Activated naive CD8-positive, alpha-beta T cell (primary cell): ENCODE results near the gene SRGN.

ENCODE experiments used
- H3K27ac Mint-ChIP-seq: one replicate; pipeline ENCODE4 v1.8.0; 2021; ENCODE audit warnings: mixed read lengths
- H3K27me3 Mint-ChIP-seq: one replicate; pipeline ENCODE4 v1.8.0; 2021; ENCODE audit warnings: mixed read lengths
- H3K36me3 Mint-ChIP-seq: one replicate; pipeline ENCODE4 v1.8.0; 2021; ENCODE audit warnings: mixed read lengths
- H3K4me1 Mint-ChIP-seq: one replicate; pipeline ENCODE4 v1.8.0; 2021; ENCODE audit warnings: low read depth, mixed read lengths
- H3K4me3 Mint-ChIP-seq: one replicate; pipeline ENCODE4 v1.8.0; 2021; ENCODE audit warnings: mild to moderate bottlenecking, mixed read lengths
- H3K9me3 Mint-ChIP-seq: one replicate; pipeline ENCODE4 v1.8.0; 2021; ENCODE audit warnings: low read depth, mixed read lengths

Gene SRGN

DNA sequence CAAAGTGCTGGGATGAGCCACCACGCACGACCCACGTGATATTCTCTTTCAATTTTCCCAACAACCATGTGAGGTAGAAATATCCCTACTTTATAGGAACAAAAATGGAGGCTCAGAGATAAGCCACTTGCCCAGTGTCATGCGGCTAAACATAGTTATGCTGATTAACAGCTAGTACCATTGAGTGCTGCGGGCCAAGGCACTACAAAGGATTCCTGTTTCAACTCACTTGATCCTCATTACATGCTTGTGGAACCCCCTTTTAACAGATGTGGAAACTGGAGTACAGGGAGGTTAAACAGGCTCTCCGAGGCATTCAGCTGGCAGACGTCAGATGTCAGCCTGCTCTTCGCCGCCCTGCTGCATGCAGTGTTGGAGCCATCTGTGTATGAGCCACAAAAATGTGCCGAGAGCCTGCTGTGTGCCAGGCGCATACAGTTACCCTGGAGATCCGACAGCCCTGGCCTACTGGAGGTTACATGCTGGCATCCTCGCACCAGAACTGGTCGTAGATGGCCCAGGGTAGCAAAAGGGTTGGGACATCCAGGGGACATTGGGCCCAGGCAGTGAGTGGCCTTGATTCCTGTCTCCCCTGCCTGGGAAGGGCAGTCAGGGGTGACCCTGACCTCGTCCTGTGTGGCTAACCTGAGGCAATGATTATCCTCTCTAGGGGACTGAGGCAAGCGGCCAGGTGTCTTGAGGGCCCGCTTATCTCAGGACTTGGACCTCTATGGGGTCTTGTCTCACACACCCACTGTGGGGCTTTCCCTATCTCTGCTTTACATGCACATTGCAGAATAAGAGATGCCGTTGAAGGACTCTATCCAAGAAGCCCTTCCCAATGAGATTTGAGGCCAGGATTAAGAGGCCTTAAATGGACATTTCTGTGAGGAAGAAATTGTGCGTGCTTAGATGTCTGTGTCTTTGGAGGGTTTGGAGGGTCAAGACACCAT, 18.5 kb upstream of the SRGN start:
- H3K36me3 Mint-ChIP-seq, result peaks cover 2% of the 10 kb centered on the region

DNA sequence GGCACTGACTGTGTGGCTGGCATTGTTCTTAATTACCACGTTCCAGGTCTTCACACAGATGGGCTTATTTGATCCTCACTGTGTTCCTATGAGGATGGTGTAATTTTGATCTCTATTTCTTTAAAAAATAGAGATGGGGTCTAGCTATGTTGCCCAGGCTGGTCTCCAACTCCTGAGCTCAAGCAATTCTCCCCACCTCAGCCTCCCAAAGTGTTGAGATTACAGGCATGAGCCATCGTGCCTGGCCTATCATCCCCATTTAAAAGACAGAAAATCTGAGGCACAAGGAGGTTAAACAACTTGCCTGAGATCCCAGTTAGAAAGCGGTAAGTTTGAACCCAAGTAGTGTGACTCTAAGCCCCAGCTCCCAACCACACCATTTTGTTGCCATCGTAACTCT, 17.0 kb upstream of the SRGN start:
- no peaks in the 10 kb centered on the region for H3K27me3 Mint-ChIP-seq
- no peak overlapping the region for H3K4me3 Mint-ChIP-seq
- H3K4me1 Mint-ChIP-seq, result peaks cover 10% of the 10 kb centered on the region
- H3K27ac Mint-ChIP-seq, result no peak overlapping the region
- H3K36me3 Mint-ChIP-seq, result peaks cover 2% of the 10 kb centered on the region
- no peaks in the 10 kb centered on the region for H3K9me3 Mint-ChIP-seq

More for the DNA sequence above, 18.5 kb upstream of the SRGN start:
- Mint-ChIP-seq H3K27ac (no peak overlapping the region), H3K4me1 (peaks cover 22% of the 10 kb centered on the region), H3K4me3 (no peak overlapping the region), H3K9me3 (no peaks in the 10 kb centered on the region), H3K27me3 (no peaks in the 10 kb centered on the region)

DNA sequence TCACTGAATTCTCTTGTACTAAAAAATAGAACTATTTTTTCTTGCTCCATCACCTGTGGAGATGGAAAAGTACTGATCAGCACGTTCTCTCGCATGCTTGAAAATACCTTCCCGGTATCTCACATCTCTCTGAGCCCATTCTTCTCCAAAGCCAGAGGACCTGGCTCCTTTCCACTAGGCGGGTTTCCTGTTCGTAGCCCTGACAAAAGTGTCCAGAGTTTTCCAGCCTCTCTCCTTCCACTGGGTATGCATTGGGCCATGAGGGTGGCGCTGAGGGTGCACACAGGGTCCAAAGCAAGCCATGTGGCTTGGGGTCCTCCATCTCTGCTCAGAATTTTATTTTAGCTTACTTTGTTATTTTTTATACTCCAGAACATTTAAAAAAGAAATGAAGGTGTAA, 16.3 kb upstream of the SRGN start:
- H3K4me1 Mint-ChIP-seq, result peaks cover 5% of the 10 kb centered on the region
- no peak overlapping the region for H3K4me3 Mint-ChIP-seq
- H3K36me3 Mint-ChIP-seq, result no peaks in the 10 kb centered on the region
- H3K9me3 Mint-ChIP-seq, result no peaks in the 10 kb centered on the region
- H3K27ac Mint-ChIP-seq, result no peak overlapping the region
- no peaks in the 10 kb centered on the region for H3K27me3 Mint-ChIP-seq

DNA sequence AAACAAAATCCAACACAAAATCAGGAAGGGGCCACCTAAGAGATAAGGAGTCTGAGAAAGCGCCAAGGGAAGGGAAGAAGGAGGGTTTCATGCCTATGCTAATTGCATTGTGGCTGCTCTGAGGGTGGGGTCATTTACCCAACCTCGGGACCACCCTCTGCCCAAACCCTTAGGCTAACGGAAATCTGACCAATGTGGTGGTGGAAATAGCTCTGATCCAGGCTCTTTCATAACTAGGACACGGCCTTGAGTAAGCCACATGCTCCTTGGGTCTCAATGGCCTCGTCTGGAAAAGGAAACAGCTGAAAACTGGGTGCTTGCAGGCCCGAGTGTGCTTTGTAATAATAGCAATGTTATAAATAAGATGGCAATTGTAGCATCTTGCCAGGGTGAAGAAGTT, 14.9 kb upstream of the SRGN start:
- H3K4me3 Mint-ChIP-seq, result no peak overlapping the region
- no peaks in the 10 kb centered on the region for H3K9me3 Mint-ChIP-seq
- H3K27me3 Mint-ChIP-seq, result no peaks in the 10 kb centered on the region
- no peak overlapping the region for H3K27ac Mint-ChIP-seq
- H3K4me1 Mint-ChIP-seq, result peaks cover 5% of the 10 kb centered on the region
- no peaks in the 10 kb centered on the region for H3K36me3 Mint-ChIP-seq

DNA sequence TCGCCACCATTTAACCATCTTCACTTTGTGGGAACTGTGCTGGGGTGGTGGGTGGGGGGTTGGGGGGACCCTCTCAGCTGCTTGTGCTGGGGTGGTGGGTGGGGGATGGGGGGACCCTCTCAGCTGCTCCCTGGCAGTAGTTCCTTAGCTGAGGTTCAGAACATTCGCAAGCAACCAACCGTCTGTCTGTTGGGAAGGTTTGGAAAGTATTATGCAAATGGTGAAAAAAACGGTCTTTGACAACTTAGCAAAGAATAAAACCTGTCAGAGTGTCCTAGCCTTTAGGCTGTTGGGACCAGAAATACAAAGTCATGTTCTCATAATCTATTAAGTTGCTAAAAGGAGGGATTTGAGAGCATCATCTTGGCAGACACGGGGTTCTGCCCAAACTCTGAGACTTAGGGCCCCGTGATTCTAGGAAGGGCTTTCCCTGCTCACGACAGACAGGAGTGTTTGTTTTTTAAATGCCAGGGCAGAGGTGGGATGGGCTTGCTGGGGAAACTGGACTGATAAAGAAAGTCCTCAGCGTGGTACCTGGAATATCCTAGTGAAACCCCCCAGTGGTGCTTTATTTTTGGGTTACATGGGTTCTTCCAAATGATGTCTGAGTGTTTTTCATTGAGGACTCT, 14.1 kb upstream of the SRGN start:
- Mint-ChIP-seq H3K9me3 (no peaks in the 10 kb centered on the region), H3K4me1 (peaks cover 5% of the 10 kb centered on the region), H3K27ac (no peak overlapping the region), H3K4me3 (no peak overlapping the region), H3K36me3 (no peaks in the 10 kb centered on the region), H3K27me3 (no peaks in the 10 kb centered on the region)

DNA sequence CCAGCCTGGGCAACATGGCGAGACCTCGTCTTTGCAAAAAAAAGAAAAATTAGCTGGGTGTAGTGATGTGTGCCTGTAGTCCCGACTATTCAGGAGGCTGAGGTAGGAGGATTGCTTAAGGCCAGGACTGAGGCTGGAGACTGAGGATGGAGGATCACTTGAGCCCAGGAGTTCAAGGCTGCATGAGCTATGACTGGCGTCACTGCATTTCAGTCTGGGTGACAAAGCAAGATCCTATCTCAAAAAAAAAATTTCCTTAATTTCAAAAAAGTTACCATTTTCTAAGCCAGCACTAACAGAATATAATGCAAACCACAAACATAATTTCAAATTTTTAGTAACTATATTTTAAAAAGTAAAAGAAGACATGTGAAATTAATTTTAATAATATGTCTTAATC, 13.4 kb upstream of the SRGN start:
- Mint-ChIP-seq H3K27me3 (no peaks in the 10 kb centered on the region), H3K9me3 (no peaks in the 10 kb centered on the region), H3K4me1 (peaks cover 5% of the 10 kb centered on the region), H3K4me3 (no peak overlapping the region), H3K36me3 (no peaks in the 10 kb centered on the region), H3K27ac (no peak overlapping the region)

DNA sequence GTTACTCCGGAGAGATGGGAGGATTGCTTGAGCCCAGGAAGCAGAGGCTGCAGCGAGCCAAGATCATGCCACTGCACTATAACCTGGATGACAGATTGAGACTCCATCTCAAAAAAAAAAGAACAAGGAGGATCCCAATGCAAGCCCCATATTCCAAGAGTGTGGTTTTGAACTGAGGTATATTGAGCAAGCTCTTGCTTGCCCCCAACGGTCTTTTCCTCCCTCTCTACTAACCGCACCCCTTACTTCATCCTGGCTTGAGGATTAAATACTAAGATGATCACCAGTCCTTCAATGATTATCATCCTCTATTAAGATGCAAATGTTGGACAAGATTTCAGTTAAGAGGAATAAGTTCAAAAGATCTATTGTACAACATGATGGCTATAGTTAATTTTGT, 12.5 kb upstream of the SRGN start:
- no peak overlapping the region for H3K27ac Mint-ChIP-seq
- no peaks in the 10 kb centered on the region for H3K36me3 Mint-ChIP-seq
- H3K9me3 Mint-ChIP-seq, result no peaks in the 10 kb centered on the region
- no peak overlapping the region for H3K4me3 Mint-ChIP-seq
- no peaks in the 10 kb centered on the region for H3K27me3 Mint-ChIP-seq
- peaks cover 5% of the 10 kb centered on the region for H3K4me1 Mint-ChIP-seq

DNA sequence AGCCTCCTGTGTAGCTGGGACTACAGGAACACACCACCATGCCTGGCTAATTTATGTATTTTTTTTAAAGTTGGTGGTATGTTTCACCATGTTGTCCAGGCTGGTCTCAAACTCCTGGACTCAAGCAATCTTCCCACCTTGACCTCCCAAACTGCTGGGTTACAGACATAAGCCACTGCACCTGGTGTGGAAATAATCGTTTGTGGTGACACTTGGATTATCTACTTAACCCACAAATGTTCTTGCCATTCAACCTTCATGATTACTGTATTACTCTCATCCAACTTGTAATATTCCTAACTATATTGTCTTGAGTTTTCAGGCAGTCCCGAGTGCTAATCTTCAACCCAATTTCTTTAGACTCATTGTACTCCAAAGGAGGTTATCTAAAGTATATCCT, 9.6 kb upstream of the SRGN start:
- no peak overlapping the region for H3K27ac Mint-ChIP-seq
- no peaks in the 10 kb centered on the region for H3K36me3 Mint-ChIP-seq
- no peak overlapping the region for H3K4me3 Mint-ChIP-seq
- peaks cover 1% of the 10 kb centered on the region for H3K4me1 Mint-ChIP-seq
- H3K9me3 Mint-ChIP-seq, result no peaks in the 10 kb centered on the region
- H3K27me3 Mint-ChIP-seq, result no peaks in the 10 kb centered on the region

DNA sequence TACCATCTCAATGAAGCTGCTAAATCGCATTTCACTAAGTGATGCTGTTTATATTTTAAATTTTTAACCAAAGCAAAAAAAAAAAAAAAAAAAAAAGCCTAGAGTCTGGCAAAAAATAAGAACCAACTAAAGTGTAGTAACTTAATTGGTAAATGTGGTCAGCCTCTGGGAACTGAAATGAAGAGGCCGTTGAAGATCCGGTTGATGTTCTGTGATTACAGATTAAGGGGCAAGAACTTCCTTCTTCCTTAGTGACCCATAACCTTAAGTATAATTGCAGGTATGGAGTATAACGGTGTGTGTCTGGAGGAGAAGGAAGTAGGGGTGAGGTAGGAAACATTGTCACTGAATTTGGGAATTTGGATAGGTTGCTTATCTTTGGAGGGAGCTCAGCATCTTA, 7.7 kb upstream of the SRGN start:
- Mint-ChIP-seq H3K4me3 (no peak overlapping the region), H3K9me3 (no peaks in the 10 kb centered on the region), H3K36me3 (no peaks in the 10 kb centered on the region), H3K27ac (no peak overlapping the region), H3K4me1 (peaks cover under 1% of the 10 kb centered on the region), H3K27me3 (no peaks in the 10 kb centered on the region)

DNA sequence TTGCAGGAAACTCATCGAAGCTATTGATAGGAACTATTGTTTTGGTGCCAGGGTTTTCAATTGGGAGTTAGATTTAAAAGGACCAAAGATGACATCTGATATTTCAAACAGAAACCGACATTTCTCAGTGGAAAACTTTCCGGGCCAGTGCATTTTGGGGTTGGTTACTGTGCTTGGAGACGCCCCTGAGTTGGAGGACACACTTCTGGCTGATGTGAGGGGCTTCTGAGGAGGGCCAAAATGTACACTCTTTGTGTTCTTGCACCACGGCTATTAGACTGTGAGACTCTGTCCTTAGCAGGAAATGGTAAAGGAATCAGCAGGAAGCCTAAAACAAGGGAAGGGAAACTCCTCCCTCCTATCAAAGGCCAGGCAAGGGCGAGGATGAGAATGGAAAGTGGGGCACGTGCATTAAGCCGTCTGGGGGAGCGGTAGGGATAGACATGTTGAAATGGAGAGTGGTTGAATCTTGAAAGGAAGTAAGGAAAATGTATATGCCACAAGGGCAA, 1.8 kb upstream of the SRGN start:
- Mint-ChIP-seq H3K9me3 (no peaks in the 10 kb centered on the region), H3K4me3 (peak overlapping the region; percentile 86), H3K36me3 (peaks cover 13% of the 10 kb centered on the region), H3K4me1 (peaks cover 40% of the 10 kb centered on the region), H3K27me3 (no peaks in the 10 kb centered on the region), H3K27ac (peak overlapping the region; percentile 94)

DNA sequence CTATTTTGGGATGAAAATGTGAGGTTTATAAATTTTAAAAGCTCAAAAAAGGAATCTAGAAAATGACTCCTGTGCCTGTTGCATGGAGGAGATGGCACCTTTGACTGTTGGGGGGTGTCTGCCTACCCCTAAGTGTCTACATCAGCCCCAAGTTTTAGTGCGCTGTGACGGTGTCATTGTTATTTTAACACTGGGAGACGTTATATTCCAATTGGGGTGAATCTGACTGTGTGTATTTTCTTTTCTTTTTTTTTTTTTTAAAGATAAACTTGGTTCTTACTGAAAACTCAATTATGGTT, 517 bp downstream of the SRGN start:
- H3K9me3 Mint-ChIP-seq, result no peaks in the 10 kb centered on the region
- H3K4me1 Mint-ChIP-seq, result peaks cover 61% of the 10 kb centered on the region
- peaks cover 20% of the 10 kb centered on the region for H3K36me3 Mint-ChIP-seq
- H3K4me3 Mint-ChIP-seq, result peak overlapping the region; percentile 96
- H3K27ac Mint-ChIP-seq, result peak overlapping the region; percentile 99
- H3K27me3 Mint-ChIP-seq, result no peaks in the 10 kb centered on the region

DNA sequence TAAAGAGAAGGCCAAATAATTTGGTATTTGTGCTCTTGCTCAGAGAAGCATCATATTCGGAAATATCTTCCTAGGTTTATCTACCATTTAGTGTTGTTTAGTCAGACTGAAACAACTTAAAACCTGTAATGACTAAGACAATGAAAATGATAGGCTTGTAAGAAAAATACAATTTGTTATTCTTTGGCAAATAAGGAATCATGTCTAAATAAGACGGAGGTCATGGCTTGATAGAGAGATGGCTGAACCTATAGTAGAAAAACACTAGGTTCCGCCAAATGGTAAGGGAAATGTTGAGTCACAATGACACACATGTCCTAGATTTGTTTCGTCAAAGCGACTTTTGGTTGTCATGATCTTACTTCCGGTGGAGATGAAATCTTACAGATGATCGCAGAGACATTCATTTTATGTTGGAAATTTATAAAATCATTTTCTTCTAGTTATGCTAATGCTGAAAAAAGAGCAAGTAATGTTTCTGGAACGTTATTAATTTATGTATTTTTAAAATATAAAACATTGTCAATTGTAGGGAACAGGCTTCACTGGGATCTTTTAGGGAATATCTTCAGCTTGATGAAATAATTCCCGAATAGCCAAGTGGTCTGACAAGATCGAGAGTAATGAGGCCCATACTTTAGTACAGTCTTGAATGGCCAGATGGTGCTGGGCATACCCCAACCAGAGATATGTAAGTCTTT, 1.0 kb downstream of the SRGN start:
- H3K27ac Mint-ChIP-seq, result peak overlapping the region; percentile 99
- no peaks in the 10 kb centered on the region for H3K9me3 Mint-ChIP-seq
- H3K4me3 Mint-ChIP-seq, result peak overlapping the region; percentile 96
- peaks cover 67% of the 10 kb centered on the region for H3K4me1 Mint-ChIP-seq
- H3K27me3 Mint-ChIP-seq, result no peaks in the 10 kb centered on the region
- peaks cover 21% of the 10 kb centered on the region for H3K36me3 Mint-ChIP-seq

DNA sequence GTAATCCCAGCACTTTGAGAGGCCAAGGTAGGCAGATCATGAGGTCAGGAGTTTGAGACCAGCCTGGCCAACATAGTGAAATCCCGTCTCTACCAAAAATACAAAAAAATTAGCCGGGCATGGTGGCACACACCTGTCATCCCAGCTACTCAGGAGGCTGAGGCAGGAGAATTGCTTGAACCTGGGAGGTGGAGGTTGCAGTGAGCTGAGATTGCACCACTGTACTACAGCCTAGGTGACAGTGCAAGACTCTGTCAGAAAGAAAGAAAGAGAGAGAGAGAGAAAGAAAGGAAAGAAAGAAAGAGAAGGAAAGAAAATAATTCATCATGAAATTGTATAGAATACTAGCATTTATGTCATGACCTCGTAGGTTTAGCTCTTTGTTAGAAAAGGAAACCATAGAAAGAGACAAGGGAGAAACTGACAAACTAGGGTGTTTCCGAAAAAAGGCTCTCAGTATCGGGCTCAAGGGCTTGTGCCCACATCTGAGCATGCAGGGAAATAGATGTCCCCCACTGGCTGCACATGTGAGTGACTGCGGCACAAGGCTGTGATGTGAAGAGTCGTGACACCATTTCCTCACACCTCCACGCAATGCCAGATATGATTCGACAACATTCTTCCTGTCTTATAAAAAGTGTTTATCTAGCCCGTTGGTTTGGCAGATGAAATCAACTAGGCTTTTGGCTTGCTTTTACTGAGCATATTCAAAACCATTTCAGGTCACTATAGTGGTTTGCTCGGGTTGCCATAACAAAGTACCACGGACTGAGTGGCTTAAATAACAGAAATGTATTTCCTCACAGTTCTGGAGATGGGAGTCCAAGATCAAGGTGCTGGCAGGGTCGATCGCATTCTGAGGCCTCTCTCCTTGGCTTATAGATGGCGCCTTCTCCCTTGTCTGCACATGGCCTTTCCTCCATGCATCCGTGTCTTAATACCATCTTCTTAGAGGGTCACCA, 2.0 kb downstream of the SRGN start:
- peaks cover 21% of the 10 kb centered on the region for H3K36me3 Mint-ChIP-seq
- H3K4me1 Mint-ChIP-seq, result peaks cover 68% of the 10 kb centered on the region

DNA sequence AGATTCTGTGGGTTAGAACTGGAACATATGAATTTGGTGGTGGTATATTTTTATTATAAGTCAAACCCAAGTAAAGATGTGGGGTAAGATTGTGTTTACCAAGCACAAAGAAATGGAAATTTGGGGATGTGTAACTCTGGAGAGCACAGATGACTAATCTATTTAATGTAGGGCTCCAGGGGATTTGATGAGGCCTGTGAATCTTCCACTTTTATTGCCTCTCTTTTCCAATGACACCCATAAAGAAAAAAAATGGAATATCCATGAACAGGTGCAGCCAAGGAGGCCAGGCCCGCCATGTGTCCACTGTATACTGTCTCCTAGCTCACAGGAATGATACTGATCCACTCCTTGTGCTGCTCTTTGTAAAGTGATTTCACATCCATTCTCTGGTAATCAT, 2.8 kb downstream of the SRGN start:
- H3K4me1 Mint-ChIP-seq, result peaks cover 65% of the 10 kb centered on the region
- no peaks in the 10 kb centered on the region for H3K27me3 Mint-ChIP-seq
- H3K4me3 Mint-ChIP-seq, result peak overlapping the region; percentile 96
- no peaks in the 10 kb centered on the region for H3K9me3 Mint-ChIP-seq
- peak overlapping the region; percentile 99 for H3K27ac Mint-ChIP-seq
- peaks cover 21% of the 10 kb centered on the region for H3K36me3 Mint-ChIP-seq

More for the DNA sequence above, 2.0 kb downstream of the SRGN start:
- peak overlapping the region; percentile 96 for H3K4me3 Mint-ChIP-seq
- peak overlapping the region; percentile 99 for H3K27ac Mint-ChIP-seq
- no peaks in the 10 kb centered on the region for H3K27me3 Mint-ChIP-seq
- no peaks in the 10 kb centered on the region for H3K9me3 Mint-ChIP-seq
